GM23338 (cell line): ENCODE measurements around the gene SNAP91. TPM values are rescaled to one million over a fixed set of nuclear protein-coding genes. Genes with fewer than 3 reads are reported as not detected.

Experiments used
- ATAC-seq: fragments of 200-7000 bp; cut with Tn5 transposase; 3 replicates; pipeline ENCODE4 v1.9.1; 2020
- DNase-seq: peaks from one replicate; pipeline ENCODE4 v3.0.0-alpha.2; 2015; ENCODE audit warnings: low spot score
- H2AFZ ChIP-seq: fragments of 200-600 bp; sonication (generic); 2 replicates; pipeline ENCODE4 v1.8.0; 2016; ENCODE audit warnings: antibody characterized with exemption, mild to moderate bottlenecking, moderate library complexity
- H3F3A ChIP-seq: fragments of 200-600 bp; sonication (generic); replicated peaks from 2 replicates; pipeline ENCODE4 v1.8.0; 2017; ENCODE audit warnings: antibody characterized with exemption, mixed run types, low read depth
- H3K27ac ChIP-seq: fragments of 200-600 bp; sonication (generic); 2 replicates; pipeline ENCODE4 v1.6.1; 2016; ENCODE audit warnings: low read depth
- H3K27me3 ChIP-seq: fragments of 200-600 bp; sonication (generic); 2 replicates; pipeline ENCODE4 v1.8.0; 2016; ENCODE audit warnings: mild to moderate bottlenecking, mixed run types, moderate library complexity; ENCODE audit not compliant: insufficient read depth
- H3K36me3 ChIP-seq: fragments of 200-600 bp; sonication (generic); 2 replicates; pipeline ENCODE4 v1.8.0; 2016; ENCODE audit warnings: mild to moderate bottlenecking; ENCODE audit not compliant: insufficient read depth
- H3K4me1 ChIP-seq: fragments of 200-600 bp; sonication (generic); 2 replicates; pipeline ENCODE4 v1.8.0; 2016; ENCODE audit warnings: mild to moderate bottlenecking, moderate library complexity; ENCODE audit not compliant: insufficient read depth
- H3K4me2 ChIP-seq: fragments of 200-600 bp; sonication (generic); 2 replicates; pipeline ENCODE4 v1.7.1; 2017; ENCODE audit warnings: mixed run types
- H3K4me3 ChIP-seq: fragments of 200-600 bp; sonication (generic); 2 replicates; pipeline ENCODE4 v1.6.1; 2016; ENCODE audit warnings: mixed run types
- H3K79me2 ChIP-seq: fragments of 200-600 bp; sonication (generic); replicated peaks from 2 replicates; pipeline ENCODE4 v1.8.0; 2017; ENCODE audit warnings: mild to moderate bottlenecking; ENCODE audit not compliant: insufficient read depth
- H3K9me2 ChIP-seq: fragments of 200-600 bp; sonication (generic); 2 replicates; pipeline ENCODE4 v1.8.0; 2017; ENCODE audit not compliant: insufficient read depth
- H4K20me1 ChIP-seq: fragments of 200-600 bp; sonication (generic); replicated peaks from 2 replicates; pipeline ENCODE4 v1.8.0; 2017; ENCODE audit warnings: mild to moderate bottlenecking; ENCODE audit not compliant: insufficient read depth
- H3K27ac Mint-ChIP-seq: 2 replicates; pipeline ENCODE4 v1.8.0; 2020; ENCODE audit warnings: inconsistent platforms, mild to moderate bottlenecking, moderate library complexity, mixed read lengths
- H3K27me3 Mint-ChIP-seq: 3 replicates; pipeline ENCODE4 v1.8.0; 2022; ENCODE audit warnings: low read depth, mild to moderate bottlenecking, moderate library complexity, mixed read lengths, inconsistent platforms; ENCODE audit not compliant: insufficient read depth, poor library complexity
- H3K36me3 Mint-ChIP-seq: 3 replicates; pipeline ENCODE4 v1.8.0; 2021; ENCODE audit warnings: low read depth, mild to moderate bottlenecking, inconsistent platforms, moderate library complexity, mixed read lengths
- H3K4me1 Mint-ChIP-seq: 3 replicates; pipeline ENCODE4 v1.8.0; 2020; ENCODE audit warnings: mild to moderate bottlenecking, inconsistent platforms, mixed read lengths
- H3K4me3 Mint-ChIP-seq: 3 replicates; pipeline ENCODE4 v1.8.0; 2021; ENCODE audit warnings: moderate library complexity, mild to moderate bottlenecking, inconsistent platforms, mixed read lengths
- H3K9me3 Mint-ChIP-seq: 3 replicates; pipeline ENCODE4 v1.8.0; 2020; ENCODE audit warnings: moderate library complexity, mild to moderate bottlenecking, inconsistent platforms, mixed read lengths
- EZH2 ChIP-seq: fragments of 200-600 bp; sonication (generic); IDR thresholded peaks from one replicate; pipeline ENCODE4 v1.8.0; 2017; ENCODE audit warnings: antibody characterized with exemption, mild to moderate bottlenecking, low read depth; ENCODE audit not compliant: unreplicated experiment
- EZH2phosphoT487 ChIP-seq: fragments of 200-600 bp; sonication (generic); IDR thresholded peaks from one replicate; pipeline ENCODE4 v1.8.1; 2018; ENCODE audit warnings: antibody characterized with exemption; ENCODE audit not compliant: unreplicated experiment
- NANOG ChIP-seq: IDR thresholded peaks from 2 replicates; pipeline ENCODE4 v1.6.1; 2016; ENCODE audit warnings: antibody characterized with exemption, borderline replicate concordance
- STAT1 ChIP-seq: IDR thresholded peaks from one replicate; pipeline ENCODE4 v1.6.1; 2016; ENCODE audit warnings: antibody characterized with exemption; ENCODE audit not compliant: unreplicated experiment
- ZNF114 ChIP-seq: fragments of 250-450 bp; sonication (Bioruptor Pico); IDR thresholded peaks from 2 replicates; pipeline ENCODE4 v1.5.0; 2020; ENCODE audit warnings: mild to moderate bottlenecking, moderate library complexity
- polyA plus RNA-seq: library from polyadenylated mRNA; unstranded; fragments of >200 nt; fragmentation: Nextera tagmentation; extraction: Ambion mirVana; gene quantifications from 2 replicates; pipeline ENCODE4 v1.2.1, GENCODE V29; 2016
- total RNA-seq: library from RNA; depleted of rRNA; stranded (reverse); fragments of >200 nt; shearing (Covaris generic); gene quantifications from 2 replicates; pipeline ENCODE4 v1.2.3, GENCODE V29; 2014
- TF ChIP-seq, protein P1 (sequence below): fragments of 250-450 bp; sonication (Bioruptor Pico); IDR thresholded peaks from 2 replicates; pipeline ENCODE4 v1.5.0; 2020; ENCODE audit warnings: mild to moderate bottlenecking, moderate library complexity
- TF ChIP-seq, protein P2 (sequence below): IDR thresholded peaks from one replicate; pipeline ENCODE4 v1.6.1; 2018; ENCODE audit warnings: antibody characterized with exemption; ENCODE audit not compliant: unreplicated experiment
- TF ChIP-seq, protein P3 (sequence below): IDR thresholded peaks from 2 replicates; pipeline ENCODE4 v1.6.1; 2016; ENCODE audit warnings: antibody characterized with exemption

Gene SNAP91
- total and polyA plus RNA-seq, 2 experiments from 2014 or later: 0.83 to 1.2 TPM

DNA sequence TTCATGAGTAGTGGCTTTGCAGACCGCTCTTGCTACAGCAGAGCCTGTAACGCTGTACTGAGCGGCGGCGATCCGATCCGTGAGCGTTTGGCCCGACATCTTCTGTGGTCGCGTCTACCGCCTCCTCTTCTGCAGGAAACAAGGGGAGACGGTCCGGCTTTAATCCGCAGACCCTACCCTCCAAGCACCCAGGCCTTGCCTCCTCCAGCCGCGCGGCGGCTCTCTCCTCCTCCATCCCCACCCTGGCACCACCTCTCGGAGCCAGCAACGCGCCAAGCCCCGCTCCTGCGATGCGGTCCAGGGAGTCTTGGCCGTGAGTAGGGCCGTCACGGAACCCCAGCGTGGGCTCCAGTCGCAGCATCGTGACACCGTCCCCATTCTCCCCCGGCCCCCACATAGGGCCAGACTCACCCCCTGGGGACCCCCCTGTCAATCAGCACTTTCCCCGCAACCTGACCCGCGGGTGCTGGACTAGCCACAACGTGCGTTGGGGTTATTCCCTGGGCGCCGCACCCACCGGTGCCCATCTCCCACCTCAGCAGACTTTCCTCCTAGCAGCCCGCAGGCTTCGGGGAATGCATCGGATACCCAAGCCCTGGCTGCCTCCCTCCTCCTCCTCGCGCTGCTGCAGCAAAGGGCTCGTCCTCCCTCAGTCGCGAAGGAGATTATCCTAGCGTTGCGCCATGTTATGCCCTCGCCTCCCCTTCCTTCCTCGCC is 914 bp downstream of the SNAP91 start:
- Mint-ChIP-seq H3K4me1 (no peaks in the 10 kb centered on the region), H3K27me3 (peaks cover 40% of the 10 kb centered on the region), H3K27ac (no peak overlapping the region), H3K9me3 (peaks cover 4% of the 10 kb centered on the region; the same call in 1 of the 3 replicates), H3K4me3 (peak overlapping the region; percentile 88), H3K36me3 (no peaks in the 10 kb centered on the region)
- Histone ChIP-seq H3K9me2 (no peaks in the 10 kb centered on the region), H3F3A (peaks cover 8% of the 10 kb centered on the region; the same call in 1 of the 2 replicates), H3K4me3 (peak overlapping the region; percentile 81), H3K27me3 (peaks cover 64% of the 10 kb centered on the region), H3K79me2 (no peaks in the 10 kb centered on the region), H2AFZ (peak overlapping the region; percentile 98), H3K27ac (no peak overlapping the region), H4K20me1 (no peaks in the 10 kb centered on the region), H3K4me2 (peak overlapping the region; percentile 92), H3K36me3 (no peaks in the 10 kb centered on the region), H3K4me1 (no peaks in the 10 kb centered on the region; the same call in 1 of the 2 replicates)
- DNase-seq (peak; percentile 65), ATAC-seq (peak; percentile 69)
- TF ChIP-seq EZH2: peak; percentile 53
- TF ChIP-seq, protein P1, sequence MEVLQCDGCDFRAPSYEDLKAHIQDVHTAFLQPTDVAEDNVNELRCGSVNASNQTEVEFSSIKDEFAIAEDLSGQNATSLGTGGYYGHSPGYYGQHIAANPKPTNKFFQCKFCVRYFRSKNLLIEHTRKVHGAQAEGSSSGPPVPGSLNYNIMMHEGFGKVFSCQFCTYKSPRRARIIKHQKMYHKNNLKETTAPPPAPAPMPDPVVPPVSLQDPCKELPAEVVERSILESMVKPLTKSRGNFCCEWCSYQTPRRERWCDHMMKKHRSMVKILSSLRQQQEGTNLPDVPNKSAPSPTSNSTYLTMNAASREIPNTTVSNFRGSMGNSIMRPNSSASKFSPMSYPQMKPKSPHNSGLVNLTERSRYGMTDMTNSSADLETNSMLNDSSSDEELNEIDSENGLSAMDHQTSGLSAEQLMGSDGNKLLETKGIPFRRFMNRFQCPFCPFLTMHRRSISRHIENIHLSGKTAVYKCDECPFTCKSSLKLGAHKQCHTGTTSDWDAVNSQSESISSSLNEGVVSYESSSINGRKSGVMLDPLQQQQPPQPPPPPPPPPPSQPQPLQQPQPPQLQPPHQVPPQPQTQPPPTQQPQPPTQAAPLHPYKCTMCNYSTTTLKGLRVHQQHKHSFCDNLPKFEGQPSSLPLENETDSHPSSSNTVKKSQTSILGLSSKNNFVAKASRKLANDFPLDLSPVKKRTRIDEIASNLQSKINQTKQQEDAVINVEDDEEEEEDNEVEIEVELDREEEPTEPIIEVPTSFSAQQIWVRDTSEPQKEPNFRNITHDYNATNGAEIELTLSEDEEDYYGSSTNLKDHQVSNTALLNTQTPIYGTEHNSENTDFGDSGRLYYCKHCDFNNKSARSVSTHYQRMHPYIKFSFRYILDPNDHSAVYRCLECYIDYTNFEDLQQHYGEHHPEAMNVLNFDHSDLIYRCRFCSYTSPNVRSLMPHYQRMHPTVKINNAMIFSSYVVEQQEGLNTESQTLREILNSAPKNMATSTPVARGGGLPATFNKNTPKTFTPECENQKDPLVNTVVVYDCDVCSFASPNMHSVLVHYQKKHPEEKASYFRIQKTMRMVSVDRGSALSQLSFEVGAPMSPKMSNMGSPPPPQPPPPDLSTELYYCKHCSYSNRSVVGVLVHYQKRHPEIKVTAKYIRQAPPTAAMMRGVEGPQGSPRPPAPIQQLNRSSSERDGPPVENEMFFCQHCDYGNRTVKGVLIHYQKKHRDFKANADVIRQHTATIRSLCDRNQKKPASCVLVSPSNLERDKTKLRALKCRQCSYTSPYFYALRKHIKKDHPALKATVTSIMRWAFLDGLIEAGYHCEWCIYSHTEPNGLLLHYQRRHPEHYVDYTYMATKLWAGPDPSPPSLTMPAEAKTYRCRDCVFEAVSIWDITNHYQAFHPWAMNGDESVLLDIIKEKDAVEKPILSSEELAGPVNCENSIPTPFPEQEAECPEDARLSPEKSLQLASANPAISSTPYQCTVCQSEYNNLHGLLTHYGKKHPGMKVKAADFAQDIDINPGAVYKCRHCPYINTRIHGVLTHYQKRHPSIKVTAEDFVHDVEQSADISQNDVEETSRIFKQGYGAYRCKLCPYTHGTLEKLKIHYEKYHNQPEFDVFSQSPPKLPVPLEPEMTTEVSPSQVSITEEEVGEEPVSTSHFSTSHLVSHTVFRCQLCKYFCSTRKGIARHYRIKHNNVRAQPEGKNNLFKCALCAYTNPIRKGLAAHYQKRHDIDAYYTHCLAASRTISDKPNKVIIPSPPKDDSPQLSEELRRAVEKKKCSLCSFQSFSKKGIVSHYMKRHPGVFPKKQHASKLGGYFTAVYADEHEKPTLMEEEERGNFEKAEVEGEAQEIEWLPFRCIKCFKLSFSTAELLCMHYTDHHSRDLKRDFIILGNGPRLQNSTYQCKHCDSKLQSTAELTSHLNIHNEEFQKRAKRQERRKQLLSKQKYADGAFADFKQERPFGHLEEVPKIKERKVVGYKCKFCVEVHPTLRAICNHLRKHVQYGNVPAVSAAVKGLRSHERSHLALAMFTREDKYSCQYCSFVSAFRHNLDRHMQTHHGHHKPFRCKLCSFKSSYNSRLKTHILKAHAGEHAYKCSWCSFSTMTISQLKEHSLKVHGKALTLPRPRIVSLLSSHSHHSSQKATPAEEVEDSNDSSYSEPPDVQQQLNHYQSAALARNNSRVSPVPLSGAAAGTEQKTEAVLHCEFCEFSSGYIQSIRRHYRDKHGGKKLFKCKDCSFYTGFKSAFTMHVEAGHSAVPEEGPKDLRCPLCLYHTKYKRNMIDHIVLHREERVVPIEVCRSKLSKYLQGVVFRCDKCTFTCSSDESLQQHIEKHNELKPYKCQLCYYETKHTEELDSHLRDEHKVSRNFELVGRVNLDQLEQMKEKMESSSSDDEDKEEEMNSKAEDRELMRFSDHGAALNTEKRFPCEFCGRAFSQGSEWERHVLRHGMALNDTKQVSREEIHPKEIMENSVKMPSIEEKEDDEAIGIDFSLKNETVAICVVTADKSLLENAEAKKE (CRISPR knock-in tag): no peak
- no peak for TF ChIP-seq STAT1

DNA sequence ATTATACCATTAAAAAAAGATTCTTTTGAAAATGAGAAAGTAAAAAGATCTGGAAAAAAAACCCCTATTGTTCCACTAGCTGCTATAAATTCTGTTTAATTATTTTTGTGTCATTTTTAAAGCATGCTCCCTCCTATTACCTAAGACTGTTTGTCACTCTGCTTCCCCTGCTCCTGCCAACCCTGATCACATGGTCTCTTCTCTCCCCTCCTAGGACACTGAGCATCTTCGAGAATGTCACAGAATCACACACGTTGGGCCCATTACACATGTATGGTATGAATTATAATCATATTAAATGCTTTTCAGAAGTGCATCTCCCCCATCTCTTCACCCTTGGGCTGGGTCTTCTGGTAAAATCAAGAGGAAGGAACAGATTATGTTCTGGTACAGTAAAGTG is 6.2 kb downstream of the SNAP91 start:
- Histone ChIP-seq H3K79me2 (no peaks in the 10 kb centered on the region), H3K4me3 (no peak overlapping the region), H3K27me3 (peaks cover 28% of the 10 kb centered on the region), H3K4me2 (no peak overlapping the region), H3K36me3 (no peaks in the 10 kb centered on the region), H2AFZ (no peak overlapping the region), H4K20me1 (no peaks in the 10 kb centered on the region), H3F3A (peaks cover 8% of the 10 kb centered on the region; the same call in 1 of the 2 replicates), H3K9me2 (no peaks in the 10 kb centered on the region), H3K4me1 (no peaks in the 10 kb centered on the region; the same call in 1 of the 2 replicates), H3K27ac (no peak overlapping the region)
- H3K36me3 Mint-ChIP-seq: no peaks in the 10 kb centered on the region
- H3K4me1 Mint-ChIP-seq: 0 out of 3 replicates have a peak, but pooled peaks cover 3% of the 10 kb centered on the region
- no peak for DNase-seq
- H3K27ac Mint-ChIP-seq: no peak overlapping the region
- H3K9me3 Mint-ChIP-seq: no peaks in the 10 kb centered on the region
- peaks cover 16% of the 10 kb centered on the region for H3K27me3 Mint-ChIP-seq
- no peak overlapping the region for H3K4me3 Mint-ChIP-seq
- no peak for ATAC-seq
- TF ChIP-seq, protein P2, sequence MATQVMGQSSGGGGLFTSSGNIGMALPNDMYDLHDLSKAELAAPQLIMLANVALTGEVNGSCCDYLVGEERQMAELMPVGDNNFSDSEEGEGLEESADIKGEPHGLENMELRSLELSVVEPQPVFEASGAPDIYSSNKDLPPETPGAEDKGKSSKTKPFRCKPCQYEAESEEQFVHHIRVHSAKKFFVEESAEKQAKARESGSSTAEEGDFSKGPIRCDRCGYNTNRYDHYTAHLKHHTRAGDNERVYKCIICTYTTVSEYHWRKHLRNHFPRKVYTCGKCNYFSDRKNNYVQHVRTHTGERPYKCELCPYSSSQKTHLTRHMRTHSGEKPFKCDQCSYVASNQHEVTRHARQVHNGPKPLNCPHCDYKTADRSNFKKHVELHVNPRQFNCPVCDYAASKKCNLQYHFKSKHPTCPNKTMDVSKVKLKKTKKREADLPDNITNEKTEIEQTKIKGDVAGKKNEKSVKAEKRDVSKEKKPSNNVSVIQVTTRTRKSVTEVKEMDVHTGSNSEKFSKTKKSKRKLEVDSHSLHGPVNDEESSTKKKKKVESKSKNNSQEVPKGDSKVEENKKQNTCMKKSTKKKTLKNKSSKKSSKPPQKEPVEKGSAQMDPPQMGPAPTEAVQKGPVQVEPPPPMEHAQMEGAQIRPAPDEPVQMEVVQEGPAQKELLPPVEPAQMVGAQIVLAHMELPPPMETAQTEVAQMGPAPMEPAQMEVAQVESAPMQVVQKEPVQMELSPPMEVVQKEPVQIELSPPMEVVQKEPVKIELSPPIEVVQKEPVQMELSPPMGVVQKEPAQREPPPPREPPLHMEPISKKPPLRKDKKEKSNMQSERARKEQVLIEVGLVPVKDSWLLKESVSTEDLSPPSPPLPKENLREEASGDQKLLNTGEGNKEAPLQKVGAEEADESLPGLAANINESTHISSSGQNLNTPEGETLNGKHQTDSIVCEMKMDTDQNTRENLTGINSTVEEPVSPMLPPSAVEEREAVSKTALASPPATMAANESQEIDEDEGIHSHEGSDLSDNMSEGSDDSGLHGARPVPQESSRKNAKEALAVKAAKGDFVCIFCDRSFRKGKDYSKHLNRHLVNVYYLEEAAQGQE: no peak
- no peak for TF ChIP-seq ZNF114 (CRISPR knock-in tag)
- no peak for TF ChIP-seq NANOG
- TF ChIP-seq, protein P3, sequence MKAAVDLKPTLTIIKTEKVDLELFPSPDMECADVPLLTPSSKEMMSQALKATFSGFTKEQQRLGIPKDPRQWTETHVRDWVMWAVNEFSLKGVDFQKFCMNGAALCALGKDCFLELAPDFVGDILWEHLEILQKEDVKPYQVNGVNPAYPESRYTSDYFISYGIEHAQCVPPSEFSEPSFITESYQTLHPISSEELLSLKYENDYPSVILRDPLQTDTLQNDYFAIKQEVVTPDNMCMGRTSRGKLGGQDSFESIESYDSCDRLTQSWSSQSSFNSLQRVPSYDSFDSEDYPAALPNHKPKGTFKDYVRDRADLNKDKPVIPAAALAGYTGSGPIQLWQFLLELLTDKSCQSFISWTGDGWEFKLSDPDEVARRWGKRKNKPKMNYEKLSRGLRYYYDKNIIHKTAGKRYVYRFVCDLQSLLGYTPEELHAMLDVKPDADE: no peak
- TF ChIP-seq STAT1: no peak
- TF ChIP-seq EZH2phosphoT487: no peak
